ENCODE measurements around the gene SYVN1. TPM values are rescaled to one million over a fixed set of nuclear protein-coding genes. Genes with fewer than 3 reads are reported as not detected.

The SYVN1 gene
- total and polyA plus RNA-seq, 10 of the 15 experiments (the other 5 are each of a cell fraction or from before 2014, with no cell fraction given) = 0.79 to 63.6 (median 20.1) TPM

DNA sequence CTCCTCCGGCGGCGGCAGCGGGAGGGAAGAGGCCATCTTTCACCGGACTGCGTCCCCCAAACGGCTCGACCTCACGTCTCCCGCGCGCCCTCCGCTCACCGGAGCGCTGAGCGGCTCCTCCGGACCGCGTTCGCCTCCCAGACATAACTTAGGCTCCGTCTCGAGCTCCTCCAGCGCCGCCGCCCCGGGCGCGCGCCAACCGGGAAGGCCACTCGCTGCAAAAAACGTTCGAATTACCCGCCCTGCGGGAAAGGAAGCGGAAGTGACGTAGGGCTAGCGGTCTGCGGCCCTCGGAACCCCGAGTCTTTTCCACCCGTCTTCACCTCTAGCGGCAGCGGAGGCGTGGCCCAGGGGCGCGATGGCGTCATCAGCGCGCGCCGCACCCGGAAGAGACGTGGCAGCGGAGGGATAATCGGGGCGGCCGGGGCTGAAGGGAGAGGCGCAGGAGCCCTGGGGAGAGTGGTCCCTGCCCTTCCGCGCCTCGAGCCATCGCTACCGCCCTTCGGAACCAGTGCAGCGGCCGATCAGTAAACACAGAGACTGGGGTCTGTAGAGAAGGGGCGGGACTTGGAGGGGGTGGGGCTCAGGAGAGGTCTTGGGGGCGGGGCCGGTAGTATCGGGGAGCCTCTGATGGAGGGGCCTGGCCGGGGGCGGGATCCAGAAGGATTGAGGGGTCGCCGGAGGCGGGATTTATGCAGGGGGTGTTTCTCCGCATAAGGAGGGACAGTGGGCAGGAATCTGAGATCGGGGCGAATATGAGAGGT lies 50.3 kb downstream of the SYVN1 start, which contains the start of the genes CDCA5 and ZFPL1 (continued):
- TF ChIP-seq, protein P1, sequence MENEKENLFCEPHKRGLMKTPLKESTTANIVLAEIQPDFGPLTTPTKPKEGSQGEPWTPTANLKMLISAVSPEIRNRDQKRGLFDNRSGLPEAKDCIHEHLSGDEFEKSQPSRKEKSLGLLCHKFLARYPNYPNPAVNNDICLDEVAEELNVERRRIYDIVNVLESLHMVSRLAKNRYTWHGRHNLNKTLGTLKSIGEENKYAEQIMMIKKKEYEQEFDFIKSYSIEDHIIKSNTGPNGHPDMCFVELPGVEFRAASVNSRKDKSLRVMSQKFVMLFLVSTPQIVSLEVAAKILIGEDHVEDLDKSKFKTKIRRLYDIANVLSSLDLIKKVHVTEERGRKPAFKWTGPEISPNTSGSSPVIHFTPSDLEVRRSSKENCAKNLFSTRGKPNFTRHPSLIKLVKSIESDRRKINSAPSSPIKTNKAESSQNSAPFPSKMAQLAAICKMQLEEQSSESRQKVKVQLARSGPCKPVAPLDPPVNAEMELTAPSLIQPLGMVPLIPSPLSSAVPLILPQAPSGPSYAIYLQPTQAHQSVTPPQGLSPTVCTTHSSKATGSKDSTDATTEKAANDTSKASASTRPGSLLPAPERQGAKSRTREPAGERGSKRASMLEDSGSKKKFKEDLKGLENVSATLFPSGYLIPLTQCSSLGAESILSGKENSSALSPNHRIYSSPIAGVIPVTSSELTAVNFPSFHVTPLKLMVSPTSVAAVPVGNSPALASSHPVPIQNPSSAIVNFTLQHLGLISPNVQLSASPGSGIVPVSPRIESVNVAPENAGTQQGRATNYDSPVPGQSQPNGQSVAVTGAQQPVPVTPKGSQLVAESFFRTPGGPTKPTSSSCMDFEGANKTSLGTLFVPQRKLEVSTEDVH (IDR thresholded peaks at IDR 0.05; ENCODE audit: low read depth, partially characterized antibody) = peak; percentile 94
- TF ChIP-seq HDAC6 (IDR thresholded peaks at IDR 0.05; ENCODE audit: unreplicated experiment) (no peak), ZBTB11 (CRISPR knock-in tag; IDR thresholded peaks at IDR 0.05) (peak; percentile 45; the same call in 1 of the 2 replicates), TCF12 (IDR thresholded peaks at IDR 0.05; ENCODE audit: low read depth, low read length) (no peak; the same call in 1 of the 2 replicates), KLF5 (IDR thresholded peaks at IDR 0.05; ENCODE audit: partially characterized antibody) (peak; percentile 54), RCOR1 (conservative IDR thresholded peaks at IDR 0.05; ENCODE audit: low read depth, low read length) (no peak), TCF3 (IDR thresholded peaks at IDR 0.05; ENCODE audit: borderline replicate concordance, insufficient read depth, low read depth, low read length) (no peak), LARP7 (IDR thresholded peaks at IDR 0.05) (peak; percentile 58; the same call in 1 of the 2 replicates), NBN (IDR thresholded peaks at IDR 0.05) (peak; percentile 92), SUZ12 (IDR thresholded peaks at IDR 0.05; ENCODE audit: unreplicated experiment) (no peak), TBL1XR1 (IDR thresholded peaks at IDR 0.05; ENCODE audit: low read depth, low read length) (peak; percentile 69), JUND (IDR thresholded peaks at IDR 0.05; ENCODE audit: low read depth, low read length) (peak; percentile 47; the same call in 1 of the 2 replicates)
- TF ChIP-seq, protein P2, sequence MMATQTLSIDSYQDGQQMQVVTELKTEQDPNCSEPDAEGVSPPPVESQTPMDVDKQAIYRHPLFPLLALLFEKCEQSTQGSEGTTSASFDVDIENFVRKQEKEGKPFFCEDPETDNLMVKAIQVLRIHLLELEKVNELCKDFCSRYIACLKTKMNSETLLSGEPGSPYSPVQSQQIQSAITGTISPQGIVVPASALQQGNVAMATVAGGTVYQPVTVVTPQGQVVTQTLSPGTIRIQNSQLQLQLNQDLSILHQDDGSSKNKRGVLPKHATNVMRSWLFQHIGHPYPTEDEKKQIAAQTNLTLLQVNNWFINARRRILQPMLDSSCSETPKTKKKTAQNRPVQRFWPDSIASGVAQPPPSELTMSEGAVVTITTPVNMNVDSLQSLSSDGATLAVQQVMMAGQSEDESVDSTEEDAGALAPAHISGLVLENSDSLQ (IDR thresholded peaks at IDR 0.05) = peak; percentile 45
